Fibroblast of peridontal ligament (primary cell): ENCODE measurements around the gene RPN2.

ENCODE experiments used
- DNase-seq: peaks from one replicate; pipeline ENCODE4 v3.0.0-alpha.2; 2010; ENCODE audit errors: extremely low read depth

RPN2 gene

DNA sequence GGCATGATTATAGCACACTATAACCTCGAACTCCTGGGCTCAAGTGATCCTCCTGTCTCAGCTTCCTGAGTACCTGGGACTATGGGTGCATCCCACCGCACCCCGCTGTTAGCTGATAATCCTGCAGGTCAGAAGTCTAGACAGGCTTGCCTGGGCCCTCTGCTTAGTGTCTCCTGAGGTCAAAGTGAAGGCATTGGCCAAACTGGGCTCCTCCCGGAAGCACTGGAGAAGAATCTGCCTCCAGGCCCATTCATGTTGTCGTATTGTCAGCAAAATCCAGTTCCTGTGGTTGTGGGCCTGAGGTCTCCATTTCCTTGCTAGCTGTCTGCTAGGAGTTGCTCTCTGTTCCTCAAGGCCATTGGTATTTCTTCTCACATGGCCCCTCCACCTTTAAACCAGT is 6.6 kb downstream of the RPN2 start:
- no peak for DNase-seq

- no peak for DNase-seq
These were observed 9.7 kb downstream of the RPN2 start for GRCh38 chr20:37188787-37189186.

DNA sequence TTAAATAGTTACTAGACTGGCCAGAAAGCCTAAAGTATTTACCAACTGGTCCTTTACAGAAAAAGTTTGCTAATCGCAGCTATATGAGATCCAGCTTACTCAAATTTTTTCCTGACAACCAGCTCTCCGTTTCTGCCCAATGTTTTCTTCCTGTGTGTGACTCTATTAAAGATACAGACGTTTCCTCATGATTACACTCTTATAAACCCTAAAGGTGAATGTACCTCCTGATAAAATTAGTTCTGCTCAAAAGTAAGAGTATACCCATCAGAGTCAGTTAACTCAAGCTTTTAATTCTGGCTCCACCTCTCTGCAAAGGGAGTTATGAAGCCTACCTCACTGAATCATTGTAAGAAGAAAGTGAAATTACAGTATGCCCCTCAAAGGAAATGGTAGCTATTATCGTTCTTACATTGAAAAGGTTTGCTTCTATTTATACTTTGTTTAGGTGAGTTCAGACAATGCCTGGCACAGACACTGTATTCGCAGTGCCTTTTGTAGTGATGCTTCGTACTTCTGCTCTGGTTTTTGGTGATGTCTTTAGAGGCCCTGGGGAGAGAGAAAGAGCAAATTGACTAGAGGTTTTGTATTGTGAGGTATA is 10.4 kb downstream of the RPN2 start:
- DNase-seq, result no peak

GRCh38 chr20:37190354-37191112 is 11.4 kb downstream of the RPN2 start:
- no peak for DNase-seq

DNA sequence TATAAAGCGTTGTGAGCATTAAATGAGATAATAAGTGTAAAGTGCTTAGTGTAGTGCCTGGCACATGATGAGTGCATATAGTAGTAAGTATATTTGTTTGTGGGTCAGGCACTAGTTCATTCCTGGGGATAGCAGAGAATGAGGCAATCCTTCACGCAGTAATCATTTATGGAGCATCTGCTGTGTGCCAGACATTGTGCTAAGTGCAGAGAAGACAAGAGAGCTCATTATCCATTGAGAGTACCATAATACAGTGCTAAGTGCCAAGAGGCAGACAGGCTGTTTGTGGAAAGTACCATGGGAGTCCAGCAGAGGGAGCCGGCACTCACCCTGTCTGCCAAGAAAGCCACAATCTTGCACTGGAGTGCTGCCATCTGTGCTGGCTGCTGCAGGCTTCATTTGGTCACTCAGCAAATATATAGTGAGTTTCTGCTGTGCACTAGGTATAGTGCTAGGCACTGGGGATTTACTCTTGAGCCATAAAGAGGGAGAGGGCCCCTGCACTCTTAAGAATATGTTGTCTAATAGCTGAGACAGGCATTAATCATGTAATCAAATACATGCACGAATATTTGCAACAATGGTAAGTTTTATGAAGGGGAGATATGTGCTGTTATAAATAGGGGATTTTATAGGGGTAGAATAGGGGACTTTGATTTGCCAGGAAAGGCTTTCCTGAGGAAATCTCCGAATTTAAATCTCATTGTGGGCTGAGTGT is 13.2 kb downstream of the RPN2 start:
- DNase-seq, result peak; percentile 93

DNA sequence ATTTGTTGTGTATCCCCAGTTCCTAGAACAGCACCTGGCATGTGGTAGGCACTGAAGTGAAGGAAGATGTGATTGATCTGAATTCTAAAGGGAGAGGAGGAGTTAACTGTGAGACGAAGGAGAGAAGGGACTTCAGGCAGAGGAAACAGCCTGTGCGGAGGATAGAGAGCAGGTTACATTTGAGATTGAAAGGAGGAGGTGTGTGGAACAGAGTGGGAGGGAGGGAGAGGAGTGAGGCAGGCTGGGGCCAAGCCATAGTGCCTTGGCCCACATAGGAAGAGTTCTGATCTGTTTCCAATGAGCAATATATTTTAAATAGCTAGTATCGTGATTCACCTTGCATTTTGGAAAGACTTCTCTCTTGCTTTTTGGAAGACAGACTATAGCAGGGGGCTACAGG is 14.1 kb downstream of the RPN2 start:
- DNase-seq, result no peak

- DNase-seq, result no peak
These were observed 14.7 kb downstream of the RPN2 start for GRCh38 chr20:37193821-37194220.

- no peak for DNase-seq
These were observed 15.7 kb downstream of the RPN2 start for GRCh38 chr20:37194621-37195417.

DNA sequence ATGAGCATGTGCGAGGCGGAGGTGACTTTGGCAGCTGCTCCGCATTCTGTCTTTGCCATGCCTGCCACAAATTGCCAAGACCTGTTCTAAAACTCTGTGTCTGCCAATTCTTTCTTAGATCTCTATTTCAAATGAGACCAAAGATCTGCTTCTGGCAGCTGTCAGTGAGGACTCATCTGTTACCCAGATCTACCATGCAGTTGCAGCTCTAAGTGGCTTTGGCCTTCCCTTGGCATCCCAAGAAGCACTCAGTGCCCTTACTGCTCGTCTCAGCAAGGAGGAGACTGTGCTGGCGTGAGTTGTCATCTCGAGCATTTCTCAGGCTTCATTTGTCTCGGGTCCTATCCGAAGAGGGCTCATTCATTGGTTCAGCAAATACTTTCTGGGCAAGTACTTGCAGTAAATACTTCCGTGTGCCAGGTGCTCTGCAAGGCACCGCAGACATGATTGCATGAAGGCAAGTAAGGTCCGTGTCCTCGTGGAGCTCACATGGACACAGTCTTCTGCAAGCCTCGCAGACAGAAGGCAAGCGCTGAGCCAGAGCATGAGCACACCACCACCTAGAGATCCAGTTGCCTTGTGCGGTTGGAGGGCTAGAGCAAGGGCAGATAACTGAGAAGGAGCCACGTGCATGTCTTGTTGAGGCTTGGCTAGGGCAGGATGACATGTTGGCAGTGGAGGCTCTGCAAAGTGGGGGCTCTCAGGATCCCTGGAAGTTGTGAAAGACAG is 20.0 kb downstream of the RPN2 start:
- no peak for DNase-seq

GRCh38 chr20:37200376-37200775 is 21.2 kb downstream of the RPN2 start:
- DNase-seq, result no peak

- no peak for DNase-seq
These were observed 22.0 kb downstream of the RPN2 start for GRCh38 chr20:37200926-37201826.

- no peak for DNase-seq
These were observed 22.7 kb downstream of the RPN2 start for GRCh38 chr20:37201827-37202162.

DNA sequence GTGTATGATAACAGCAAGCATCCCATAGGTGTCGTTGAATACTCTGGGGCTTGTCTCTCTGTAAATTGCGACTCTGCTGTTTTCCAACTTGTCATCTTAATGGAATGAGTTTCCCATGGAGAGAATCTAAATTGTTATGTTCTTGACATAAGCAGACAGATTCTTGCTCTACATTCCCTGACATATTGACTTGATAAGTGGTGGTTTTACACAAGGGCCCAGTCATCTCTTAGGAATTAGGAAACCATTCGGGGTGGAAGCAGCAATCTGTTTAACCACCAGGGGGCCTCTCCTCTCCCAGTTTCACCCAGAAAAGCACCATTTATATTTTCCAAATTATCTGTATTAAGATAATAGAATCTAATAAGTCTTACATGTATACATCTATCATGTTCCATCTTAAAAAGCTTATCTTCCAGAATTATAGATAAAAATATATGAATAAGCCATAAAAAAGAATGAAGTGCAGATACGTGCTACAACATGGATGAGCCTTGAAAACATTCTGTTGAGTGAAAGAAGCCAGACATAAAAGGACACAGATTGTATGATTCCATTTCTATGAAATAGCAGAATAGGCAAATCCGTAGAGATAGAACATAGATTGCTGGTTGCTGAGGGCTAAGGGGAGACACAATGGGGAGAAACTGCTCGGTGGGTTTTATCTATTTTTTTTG is 23.3 kb downstream of the RPN2 start:
- DNase-seq, result peak; percentile 99

DNA sequence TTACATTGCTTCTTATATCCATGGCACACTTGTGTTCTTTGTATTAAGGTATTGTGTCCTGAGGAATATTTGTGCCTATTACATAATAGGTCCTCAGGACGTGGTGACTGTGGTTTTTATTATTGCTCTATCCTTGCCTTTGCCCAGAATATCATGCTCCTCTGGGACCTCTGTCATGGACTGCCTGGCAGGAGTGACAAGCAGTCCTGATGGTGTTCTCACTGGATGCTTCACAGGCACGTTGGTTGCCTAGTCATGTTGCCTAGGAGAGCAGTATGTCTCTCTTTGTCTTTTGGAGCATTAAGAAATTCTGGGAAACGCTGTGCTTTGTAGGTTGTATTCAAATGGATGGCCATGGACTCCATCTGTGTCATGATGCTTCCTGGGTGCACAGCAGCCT is 24.9 kb downstream of the RPN2 start:
- no peak for DNase-seq

DNA sequence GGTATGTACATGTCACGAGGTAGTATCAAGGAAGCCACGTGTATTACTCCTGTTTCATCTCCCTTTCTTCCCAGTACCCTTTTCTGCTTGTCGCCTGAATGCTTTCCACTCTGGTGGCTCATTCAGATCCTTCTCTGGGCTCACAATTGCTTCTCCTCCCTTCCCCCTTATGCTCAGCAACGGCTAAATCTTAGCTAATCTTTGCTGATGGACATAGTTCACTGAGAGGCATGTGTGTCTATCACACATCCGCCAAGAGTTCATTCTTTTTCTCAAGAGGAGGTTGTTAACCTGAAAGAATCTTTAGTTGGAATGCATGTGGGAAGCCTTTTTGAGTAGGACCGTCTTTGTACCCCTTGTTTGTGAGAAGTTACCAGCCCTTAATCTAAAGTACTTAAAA is 26.0 kb downstream of the RPN2 start:
- DNase-seq, result no peak

- DNase-seq, result no peak
These were observed 26.7 kb downstream of the RPN2 start for GRCh38 chr20:37205794-37206193.

DNA sequence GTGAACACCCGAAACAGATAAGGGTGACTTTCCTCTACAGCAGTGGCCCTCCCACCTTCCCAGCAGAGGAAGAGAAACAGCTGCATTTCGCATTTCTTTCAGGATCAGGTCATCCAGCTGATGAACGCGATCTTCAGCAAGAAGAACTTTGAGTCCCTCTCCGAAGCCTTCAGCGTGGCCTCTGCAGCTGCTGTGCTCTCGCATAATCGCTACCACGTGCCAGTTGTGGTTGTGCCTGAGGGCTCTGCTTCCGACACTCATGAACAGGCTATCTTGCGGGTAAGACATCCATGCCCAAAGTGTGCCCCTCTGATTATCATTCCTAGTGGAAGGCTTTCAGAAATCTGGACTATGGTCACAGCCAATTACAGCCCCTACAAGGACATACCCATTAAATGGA is 28.0 kb downstream of the RPN2 start:
- no peak for DNase-seq

GRCh38 chr20:37209193-37209592 is 30.1 kb downstream of the RPN2 start:
- DNase-seq, result no peak

DNA sequence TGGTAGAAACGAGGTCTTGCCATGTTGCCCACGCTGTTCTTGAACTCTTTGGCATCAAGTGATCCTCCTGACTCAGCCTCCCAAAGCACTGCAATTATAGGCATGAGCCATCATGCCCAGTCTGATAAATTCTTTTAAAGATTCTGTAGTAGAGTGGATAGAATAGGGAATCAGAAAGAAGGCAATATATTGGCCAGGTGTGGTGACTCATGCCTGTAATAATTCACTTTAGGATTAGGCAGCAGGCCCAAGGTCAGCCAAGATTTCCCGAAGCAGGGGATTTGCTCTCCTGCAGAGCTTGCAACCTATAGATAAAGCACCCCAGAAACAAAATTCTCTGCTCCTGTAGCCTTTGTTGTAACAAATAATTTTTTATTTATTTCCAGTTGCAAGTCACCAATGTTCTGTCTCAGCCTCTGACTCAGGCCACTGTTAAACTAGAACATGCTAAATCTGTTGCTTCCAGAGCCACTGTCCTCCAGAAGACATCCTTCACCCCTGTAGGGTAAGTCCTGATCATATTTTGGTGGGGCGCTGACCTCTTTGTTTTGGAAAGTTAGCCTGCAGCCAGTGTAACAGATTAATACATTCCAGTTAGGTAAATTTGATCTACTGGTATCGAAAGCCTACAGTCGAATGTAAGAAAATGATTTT is 30.7 kb downstream of the RPN2 start:
- DNase-seq, result no peak

GRCh38 chr20:37218441-37218840 is 39.3 kb downstream of the RPN2 start:
- peak; percentile 40 for DNase-seq
